ENCODE data around the gene EDC4. TPM values are rescaled to one million over a fixed set of nuclear protein-coding genes. Genes with fewer than 3 reads are reported as not detected.

EDC4 gene
- total and polyA plus RNA-seq, 2 of the 13 experiments (the other 11 are each of a cell fraction or from before 2014, with no cell fraction given), result 51.4 to 59.1 TPM

DNA sequence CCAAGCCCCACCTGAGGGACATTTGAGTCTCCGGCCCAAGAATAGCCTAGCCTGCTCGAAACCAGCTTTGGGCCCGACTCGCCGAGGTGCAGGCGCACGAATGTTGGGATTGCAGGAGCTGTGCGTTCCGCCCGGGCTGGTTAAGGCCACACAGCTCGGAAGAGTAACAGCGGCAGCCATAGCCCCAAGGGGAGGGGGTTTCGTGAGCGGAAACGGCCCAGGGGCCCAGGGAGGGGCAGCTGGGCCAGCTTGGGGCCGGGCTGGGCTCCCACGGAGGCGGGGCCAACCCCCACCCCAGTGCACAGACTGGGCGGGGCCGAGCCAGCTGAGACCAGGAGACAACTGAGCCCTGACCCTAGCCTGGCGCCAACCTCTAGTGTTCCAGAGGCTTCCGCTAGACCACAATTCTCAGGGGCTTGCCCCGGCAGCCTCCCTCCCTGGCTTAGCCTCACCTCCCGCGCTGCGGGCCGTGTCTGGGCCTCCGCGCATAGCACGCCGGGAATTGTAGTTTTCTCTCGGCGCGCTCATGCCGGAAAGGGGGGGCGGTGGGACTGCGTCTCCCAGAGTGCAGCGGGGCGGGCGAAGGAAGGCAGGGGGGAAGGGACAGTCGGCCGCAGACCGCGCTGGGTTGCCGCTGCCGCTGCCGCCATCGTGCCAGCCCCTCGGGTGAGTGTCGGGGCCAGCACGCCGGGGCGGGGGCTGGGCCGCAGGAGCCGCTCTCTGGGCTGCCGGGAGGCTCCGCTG, 26.4 kb upstream of the EDC4 start, which contains the start of gene NUTF2 (continued):
- no peak for TF ChIP-seq SIX1 (CRISPR knock-in tag; IDR thresholded peaks at IDR 0.05; ENCODE audit: borderline replicate concordance)
- peak; percentile 80; the same call in 1 of the 2 replicates for TF ChIP-seq ZNF234 (CRISPR knock-in tag; conservative IDR thresholded peaks at IDR 0.05)
- TF ChIP-seq, protein P1, sequence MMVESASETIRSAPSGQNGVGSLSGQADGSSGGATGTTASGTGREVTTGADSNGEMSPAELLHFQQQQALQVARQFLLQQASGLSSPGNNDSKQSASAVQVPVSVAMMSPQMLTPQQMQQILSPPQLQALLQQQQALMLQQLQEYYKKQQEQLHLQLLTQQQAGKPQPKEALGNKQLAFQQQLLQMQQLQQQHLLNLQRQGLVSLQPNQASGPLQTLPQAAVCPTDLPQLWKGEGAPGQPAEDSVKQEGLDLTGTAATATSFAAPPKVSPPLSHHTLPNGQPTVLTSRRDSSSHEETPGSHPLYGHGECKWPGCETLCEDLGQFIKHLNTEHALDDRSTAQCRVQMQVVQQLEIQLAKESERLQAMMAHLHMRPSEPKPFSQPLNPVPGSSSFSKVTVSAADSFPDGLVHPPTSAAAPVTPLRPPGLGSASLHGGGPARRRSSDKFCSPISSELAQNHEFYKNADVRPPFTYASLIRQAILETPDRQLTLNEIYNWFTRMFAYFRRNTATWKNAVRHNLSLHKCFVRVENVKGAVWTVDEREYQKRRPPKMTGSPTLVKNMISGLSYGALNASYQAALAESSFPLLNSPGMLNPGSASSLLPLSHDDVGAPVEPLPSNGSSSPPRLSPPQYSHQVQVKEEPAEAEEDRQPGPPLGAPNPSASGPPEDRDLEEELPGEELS (CRISPR knock-in tag; IDR thresholded peaks at IDR 0.05), result peak; percentile 77
- TF ChIP-seq, protein P2, sequence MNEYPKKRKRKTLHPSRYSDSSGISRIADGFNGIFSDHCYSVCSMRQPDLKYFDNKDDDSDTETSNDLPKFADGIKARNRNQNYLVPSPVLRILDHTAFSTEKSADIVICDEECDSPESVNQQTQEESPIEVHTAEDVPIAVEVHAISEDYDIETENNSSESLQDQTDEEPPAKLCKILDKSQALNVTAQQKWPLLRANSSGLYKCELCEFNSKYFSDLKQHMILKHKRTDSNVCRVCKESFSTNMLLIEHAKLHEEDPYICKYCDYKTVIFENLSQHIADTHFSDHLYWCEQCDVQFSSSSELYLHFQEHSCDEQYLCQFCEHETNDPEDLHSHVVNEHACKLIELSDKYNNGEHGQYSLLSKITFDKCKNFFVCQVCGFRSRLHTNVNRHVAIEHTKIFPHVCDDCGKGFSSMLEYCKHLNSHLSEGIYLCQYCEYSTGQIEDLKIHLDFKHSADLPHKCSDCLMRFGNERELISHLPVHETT (CRISPR knock-in tag; conservative IDR thresholded peaks at IDR 0.05), result peak; percentile 89; the same call in 1 of the 2 replicates
- TF ChIP-seq, protein P3, sequence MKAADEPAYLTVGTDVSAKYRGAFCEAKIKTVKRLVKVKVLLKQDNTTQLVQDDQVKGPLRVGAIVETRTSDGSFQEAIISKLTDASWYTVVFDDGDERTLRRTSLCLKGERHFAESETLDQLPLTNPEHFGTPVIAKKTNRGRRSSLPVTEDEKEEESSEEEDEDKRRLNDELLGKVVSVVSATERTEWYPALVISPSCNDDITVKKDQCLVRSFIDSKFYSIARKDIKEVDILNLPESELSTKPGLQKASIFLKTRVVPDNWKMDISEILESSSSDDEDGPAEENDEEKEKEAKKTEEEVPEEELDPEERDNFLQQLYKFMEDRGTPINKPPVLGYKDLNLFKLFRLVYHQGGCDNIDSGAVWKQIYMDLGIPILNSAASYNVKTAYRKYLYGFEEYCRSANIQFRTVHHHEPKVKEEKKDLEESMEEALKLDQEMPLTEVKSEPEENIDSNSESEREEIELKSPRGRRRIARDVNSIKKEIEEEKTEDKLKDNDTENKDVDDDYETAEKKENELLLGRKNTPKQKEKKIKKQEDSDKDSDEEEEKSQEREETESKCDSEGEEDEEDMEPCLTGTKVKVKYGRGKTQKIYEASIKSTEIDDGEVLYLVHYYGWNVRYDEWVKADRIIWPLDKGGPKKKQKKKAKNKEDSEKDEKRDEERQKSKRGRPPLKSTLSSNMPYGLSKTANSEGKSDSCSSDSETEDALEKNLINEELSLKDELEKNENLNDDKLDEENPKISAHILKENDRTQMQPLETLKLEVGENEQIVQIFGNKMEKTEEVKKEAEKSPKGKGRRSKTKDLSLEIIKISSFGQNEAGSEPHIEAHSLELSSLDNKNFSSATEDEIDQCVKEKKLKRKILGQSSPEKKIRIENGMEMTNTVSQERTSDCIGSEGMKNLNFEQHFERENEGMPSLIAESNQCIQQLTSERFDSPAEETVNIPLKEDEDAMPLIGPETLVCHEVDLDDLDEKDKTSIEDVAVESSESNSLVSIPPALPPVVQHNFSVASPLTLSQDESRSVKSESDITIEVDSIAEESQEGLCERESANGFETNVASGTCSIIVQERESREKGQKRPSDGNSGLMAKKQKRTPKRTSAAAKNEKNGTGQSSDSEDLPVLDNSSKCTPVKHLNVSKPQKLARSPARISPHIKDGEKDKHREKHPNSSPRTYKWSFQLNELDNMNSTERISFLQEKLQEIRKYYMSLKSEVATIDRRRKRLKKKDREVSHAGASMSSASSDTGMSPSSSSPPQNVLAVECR (CRISPR knock-in tag; IDR thresholded peaks at IDR 0.05; ENCODE audit: borderline replicate concordance), result peak; percentile 94
- TF ChIP-seq CBFB (CRISPR knock-in tag; IDR thresholded peaks at IDR 0.05), result peak; percentile 93
- TF ChIP-seq SMYD3 (CRISPR knock-in tag; IDR thresholded peaks at IDR 0.05), result no peak
- TF ChIP-seq, protein P4, sequence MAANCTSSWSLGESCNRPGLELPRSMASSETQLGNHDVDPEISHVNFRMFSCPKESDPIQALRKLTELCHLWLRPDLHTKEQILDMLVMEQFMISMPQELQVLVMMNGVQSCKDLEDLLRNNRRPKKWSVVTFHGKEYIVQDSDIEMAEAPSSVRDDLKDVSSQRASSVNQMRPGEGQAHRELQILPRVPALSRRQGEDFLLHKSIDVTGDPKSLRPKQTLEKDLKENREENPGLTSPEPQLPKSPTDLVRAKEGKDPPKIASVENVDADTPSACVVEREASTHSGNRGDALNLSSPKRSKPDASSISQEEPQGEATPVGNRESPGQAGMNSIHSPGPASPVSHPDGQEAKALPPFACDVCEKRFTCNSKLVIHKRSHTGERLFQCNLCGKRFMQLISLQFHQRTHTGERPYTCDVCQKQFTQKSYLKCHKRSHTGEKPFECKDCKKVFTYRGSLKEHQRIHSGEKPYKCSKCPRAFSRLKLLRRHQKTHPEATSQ (CRISPR knock-in tag; IDR thresholded peaks at IDR 0.05; ENCODE audit: borderline replicate concordance), result peak; percentile 48; the same call in 1 of the 2 replicates
- TF ChIP-seq MED13 (CRISPR knock-in tag; IDR thresholded peaks at IDR 0.05), result no peak
- no peak for TF ChIP-seq EZH2 (conservative IDR thresholded peaks at IDR 0.05; ENCODE audit: low read depth, low read length)
- TF ChIP-seq KDM1A (CRISPR knock-in tag; IDR thresholded peaks at IDR 0.05), result no peak
- TF ChIP-seq ZNF772 (CRISPR knock-in tag; IDR thresholded peaks at IDR 0.05), result peak; percentile 83; the same call in 1 of the 2 replicates
- TF ChIP-seq ZNF382 (CRISPR knock-in tag; IDR thresholded peaks at IDR 0.05; ENCODE audit: borderline replicate concordance), result no peak
- TF ChIP-seq, protein P5, sequence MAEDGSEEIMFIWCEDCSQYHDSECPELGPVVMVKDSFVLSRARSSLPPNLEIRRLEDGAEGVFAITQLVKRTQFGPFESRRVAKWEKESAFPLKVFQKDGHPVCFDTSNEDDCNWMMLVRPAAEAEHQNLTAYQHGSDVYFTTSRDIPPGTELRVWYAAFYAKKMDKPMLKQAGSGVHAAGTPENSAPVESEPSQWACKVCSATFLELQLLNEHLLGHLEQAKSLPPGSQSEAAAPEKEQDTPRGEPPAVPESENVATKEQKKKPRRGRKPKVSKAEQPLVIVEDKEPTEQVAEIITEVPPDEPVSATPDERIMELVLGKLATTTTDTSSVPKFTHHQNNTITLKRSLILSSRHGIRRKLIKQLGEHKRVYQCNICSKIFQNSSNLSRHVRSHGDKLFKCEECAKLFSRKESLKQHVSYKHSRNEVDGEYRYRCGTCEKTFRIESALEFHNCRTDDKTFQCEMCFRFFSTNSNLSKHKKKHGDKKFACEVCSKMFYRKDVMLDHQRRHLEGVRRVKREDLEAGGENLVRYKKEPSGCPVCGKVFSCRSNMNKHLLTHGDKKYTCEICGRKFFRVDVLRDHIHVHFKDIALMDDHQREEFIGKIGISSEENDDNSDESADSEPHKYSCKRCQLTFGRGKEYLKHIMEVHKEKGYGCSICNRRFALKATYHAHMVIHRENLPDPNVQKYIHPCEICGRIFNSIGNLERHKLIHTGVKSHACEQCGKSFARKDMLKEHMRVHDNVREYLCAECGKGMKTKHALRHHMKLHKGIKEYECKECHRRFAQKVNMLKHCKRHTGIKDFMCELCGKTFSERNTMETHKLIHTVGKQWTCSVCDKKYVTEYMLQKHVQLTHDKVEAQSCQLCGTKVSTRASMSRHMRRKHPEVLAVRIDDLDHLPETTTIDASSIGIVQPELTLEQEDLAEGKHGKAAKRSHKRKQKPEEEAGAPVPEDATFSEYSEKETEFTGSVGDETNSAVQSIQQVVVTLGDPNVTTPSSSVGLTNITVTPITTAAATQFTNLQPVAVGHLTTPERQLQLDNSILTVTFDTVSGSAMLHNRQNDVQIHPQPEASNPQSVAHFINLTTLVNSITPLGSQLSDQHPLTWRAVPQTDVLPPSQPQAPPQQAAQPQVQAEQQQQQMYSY (CRISPR knock-in tag; IDR thresholded peaks at IDR 0.05), result no peak; the same call in 1 of the 2 replicates
- peak; percentile 88; the same call in 1 of the 2 replicates for TF ChIP-seq GFI1 (CRISPR knock-in tag; IDR thresholded peaks at IDR 0.05; ENCODE audit: borderline replicate concordance)
